ENCODE data around the gene NUCKS1. TPM values are rescaled to one million over a fixed set of nuclear protein-coding genes. Genes with fewer than 3 reads are reported as not detected.

The NUCKS1 gene
- total RNA-seq, 1 donor from 2014 or later: 203 TPM

- H3K4me1 Mint-ChIP-seq (ENCODE audit: low read depth): peaks cover 16% of the 10 kb centered on the region
- TF ChIP-seq, protein P1, sequence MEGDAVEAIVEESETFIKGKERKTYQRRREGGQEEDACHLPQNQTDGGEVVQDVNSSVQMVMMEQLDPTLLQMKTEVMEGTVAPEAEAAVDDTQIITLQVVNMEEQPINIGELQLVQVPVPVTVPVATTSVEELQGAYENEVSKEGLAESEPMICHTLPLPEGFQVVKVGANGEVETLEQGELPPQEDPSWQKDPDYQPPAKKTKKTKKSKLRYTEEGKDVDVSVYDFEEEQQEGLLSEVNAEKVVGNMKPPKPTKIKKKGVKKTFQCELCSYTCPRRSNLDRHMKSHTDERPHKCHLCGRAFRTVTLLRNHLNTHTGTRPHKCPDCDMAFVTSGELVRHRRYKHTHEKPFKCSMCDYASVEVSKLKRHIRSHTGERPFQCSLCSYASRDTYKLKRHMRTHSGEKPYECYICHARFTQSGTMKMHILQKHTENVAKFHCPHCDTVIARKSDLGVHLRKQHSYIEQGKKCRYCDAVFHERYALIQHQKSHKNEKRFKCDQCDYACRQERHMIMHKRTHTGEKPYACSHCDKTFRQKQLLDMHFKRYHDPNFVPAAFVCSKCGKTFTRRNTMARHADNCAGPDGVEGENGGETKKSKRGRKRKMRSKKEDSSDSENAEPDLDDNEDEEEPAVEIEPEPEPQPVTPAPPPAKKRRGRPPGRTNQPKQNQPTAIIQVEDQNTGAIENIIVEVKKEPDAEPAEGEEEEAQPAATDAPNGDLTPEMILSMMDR (IDR thresholded peaks at IDR 0.05): no peak
- no peak overlapping the region for H3K27ac Mint-ChIP-seq (ENCODE audit: unreplicated experiment)
These were observed 74.7 kb downstream of the NUCKS1 start for GRCh38 chr1:205675247-205675646.

DNA sequence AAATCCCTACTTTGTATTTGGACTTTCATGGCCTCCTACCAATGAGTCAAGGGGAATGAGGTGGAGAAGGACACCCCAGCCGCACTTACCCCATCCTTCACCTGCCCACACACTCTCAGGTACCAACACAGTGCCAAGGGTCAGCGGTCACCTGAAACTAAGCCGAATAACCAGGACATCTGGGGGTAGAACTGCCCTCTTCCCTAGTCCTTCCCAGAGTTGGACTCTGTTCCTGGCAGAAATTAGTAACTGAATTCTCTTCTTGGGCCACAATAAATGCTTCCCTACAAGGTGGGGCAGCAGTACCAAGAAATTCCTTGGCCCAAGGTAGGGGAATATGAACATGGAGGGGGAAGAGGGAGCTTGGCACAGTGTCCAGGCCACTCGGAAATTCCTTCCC lies 77.0 kb downstream of the NUCKS1 start:
- no peaks in the 10 kb centered on the region for H3K27me3 Mint-ChIP-seq (ENCODE audit: low read depth)
- no peak overlapping the region for H3K4me3 Mint-ChIP-seq (ENCODE audit: unreplicated experiment)
- DNase-seq (ENCODE audit: low spot score): no peak
- H3K4me1 Mint-ChIP-seq (ENCODE audit: low read depth): no peaks in the 10 kb centered on the region
- no peak overlapping the region for H3K27ac Mint-ChIP-seq (ENCODE audit: unreplicated experiment)
- no peaks in the 10 kb centered on the region for H3K36me3 Mint-ChIP-seq (ENCODE audit: low read depth)
- H3K9me3 Mint-ChIP-seq (ENCODE audit: low read depth): no peaks in the 10 kb centered on the region
- TF ChIP-seq, protein P1 (IDR thresholded peaks at IDR 0.05): no peak

More at GRCh38 chr1:205675247-205675646, 74.7 kb downstream of the NUCKS1 start:
- Mint-ChIP-seq H3K4me3 (ENCODE audit: unreplicated experiment) (no peak overlapping the region), H3K36me3 (ENCODE audit: low read depth) (no peaks in the 10 kb centered on the region), H3K27me3 (ENCODE audit: low read depth) (no peaks in the 10 kb centered on the region), H3K9me3 (ENCODE audit: low read depth) (no peaks in the 10 kb centered on the region)
- no peak for DNase-seq (ENCODE audit: low spot score)

DNA sequence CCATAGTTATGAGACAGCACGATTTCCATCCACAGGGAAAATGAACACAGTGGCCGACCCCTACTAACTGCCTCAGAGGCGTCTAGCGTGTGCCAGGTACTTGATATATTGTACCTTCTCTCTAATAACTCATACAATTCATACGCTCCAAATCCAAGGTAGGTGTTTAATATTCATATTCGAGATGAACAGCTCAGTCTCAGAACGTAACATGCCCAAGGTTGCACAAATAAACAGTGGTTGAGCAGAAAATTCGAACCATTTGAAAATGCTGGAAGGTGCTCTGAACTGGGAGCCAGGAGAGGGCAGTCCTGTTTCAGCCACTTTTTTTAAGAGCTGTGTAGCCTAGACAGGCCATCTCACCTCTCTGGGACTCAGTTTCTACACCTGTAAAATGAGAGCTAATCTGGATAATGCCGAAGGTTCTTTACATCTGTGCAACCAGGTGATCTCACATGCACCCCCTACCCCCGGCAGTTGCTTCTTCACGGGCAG lies 77.5 kb downstream of the NUCKS1 start:
- TF ChIP-seq, protein P1 (IDR thresholded peaks at IDR 0.05): no peak
- Mint-ChIP-seq H3K27me3 (ENCODE audit: low read depth) (no peaks in the 10 kb centered on the region), H3K9me3 (ENCODE audit: low read depth) (no peaks in the 10 kb centered on the region), H3K4me3 (ENCODE audit: unreplicated experiment) (no peak overlapping the region), H3K36me3 (ENCODE audit: low read depth) (no peaks in the 10 kb centered on the region), H3K4me1 (ENCODE audit: low read depth) (no peaks in the 10 kb centered on the region), H3K27ac (ENCODE audit: unreplicated experiment) (no peak overlapping the region)
- no peak for DNase-seq (ENCODE audit: low spot score)

DNA sequence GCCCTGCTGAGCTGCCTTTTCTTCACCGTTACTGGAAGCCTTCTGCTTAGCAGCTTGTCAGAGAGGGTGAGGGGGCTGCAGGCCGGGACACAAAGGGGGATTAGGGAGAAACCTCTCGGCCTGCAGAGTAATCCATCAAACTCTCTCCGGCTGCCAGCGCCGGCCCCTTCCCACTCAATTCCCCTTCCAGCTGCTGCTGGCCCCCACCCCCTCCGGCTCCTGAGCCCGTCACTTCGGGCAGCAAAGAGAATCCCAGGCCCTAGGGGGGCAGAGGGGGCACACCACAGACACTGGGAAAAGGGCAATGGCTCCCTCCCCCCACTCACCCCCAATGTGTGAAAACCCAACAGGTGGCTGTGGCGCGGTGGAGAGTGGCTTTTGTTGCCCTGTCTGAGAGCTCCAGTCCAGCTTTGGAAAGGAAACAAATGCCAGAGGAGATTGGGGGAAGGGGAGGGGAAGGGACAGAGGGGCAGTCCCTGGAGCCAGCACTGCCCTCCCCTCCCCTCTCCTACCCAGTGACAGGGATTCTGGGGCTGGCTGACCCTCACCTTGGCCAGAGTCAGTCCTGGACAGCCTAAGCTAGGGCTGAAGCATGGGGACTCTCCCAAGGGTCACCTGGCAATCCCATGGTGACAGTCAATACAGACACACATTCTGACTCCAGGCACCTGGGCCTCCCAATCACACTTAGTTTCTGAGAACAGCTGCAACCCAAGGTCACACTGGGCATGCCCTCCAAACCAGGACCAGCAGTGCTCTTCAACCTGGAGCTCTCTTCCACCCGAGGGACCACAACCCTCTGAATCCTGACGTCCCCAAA lies 79.2 kb downstream of the NUCKS1 start:
- no peak overlapping the region for H3K27ac Mint-ChIP-seq (ENCODE audit: unreplicated experiment)

GRCh38 chr1:205670150-205670446 lies 79.9 kb downstream of the NUCKS1 start:
- H3K27me3 Mint-ChIP-seq (ENCODE audit: low read depth): no peaks in the 10 kb centered on the region
- no peaks in the 10 kb centered on the region for H3K4me1 Mint-ChIP-seq (ENCODE audit: low read depth)
- H3K36me3 Mint-ChIP-seq (ENCODE audit: low read depth): no peaks in the 10 kb centered on the region
- H3K27ac Mint-ChIP-seq (ENCODE audit: unreplicated experiment): no peak overlapping the region
- DNase-seq (ENCODE audit: low spot score): no peak
- no peak overlapping the region for H3K4me3 Mint-ChIP-seq (ENCODE audit: unreplicated experiment)
- TF ChIP-seq, protein P1 (IDR thresholded peaks at IDR 0.05): no peak
- H3K9me3 Mint-ChIP-seq (ENCODE audit: low read depth): no peaks in the 10 kb centered on the region

More for the DNA sequence above, 79.2 kb downstream of the NUCKS1 start:
- Mint-ChIP-seq H3K4me1 (ENCODE audit: low read depth) (no peaks in the 10 kb centered on the region), H3K9me3 (ENCODE audit: low read depth) (no peaks in the 10 kb centered on the region), H3K36me3 (ENCODE audit: low read depth) (no peaks in the 10 kb centered on the region), H3K27me3 (ENCODE audit: low read depth) (no peaks in the 10 kb centered on the region), H3K4me3 (ENCODE audit: unreplicated experiment) (no peak overlapping the region)
- TF ChIP-seq, protein P1 (IDR thresholded peaks at IDR 0.05): no peak
- no peak for DNase-seq (ENCODE audit: low spot score)

Measured in chondrocyte (in vitro differentiated cells).